PFSK-1 (cell line): ENCODE data around the gene EDDM13.

Experiments
- FOXP2 ChIP-seq: optimal IDR thresholded peaks from 2 replicates; pipeline ENCODE3; 2011; ENCODE audit warnings: borderline replicate concordance, control low read depth, inconsistent platforms; ENCODE audit not compliant: insufficient read depth; ENCODE audit errors: extremely low read length, extremely low read depth
- POLR2AphosphoS5 ChIP-seq: IDR thresholded peaks from 2 replicates; pipeline ENCODE4 v1.6.1; 2012; ENCODE audit warnings: low read depth, mild to moderate bottlenecking, control low read depth, low read length, moderate library complexity
- SIN3A ChIP-seq: IDR thresholded peaks from 2 replicates; pipeline ENCODE4 v1.6.1; 2012; ENCODE audit warnings: mild to moderate bottlenecking, low read length, moderate library complexity, borderline replicate concordance; ENCODE audit not compliant: insufficient read depth
- TAF1 ChIP-seq: IDR thresholded peaks from 2 replicates; pipeline ENCODE4 v1.6.1; 2012; ENCODE audit warnings: low read length, control low read depth, borderline replicate concordance; ENCODE audit not compliant: insufficient read depth
- TF ChIP-seq, protein P1 (sequence below), 2 experiments: IDR thresholded peaks; 2 replicates each; pipeline versions ENCODE4 v1.6.1 to v1.8.0; 2011 to 2012; ENCODE audit warnings: low read depth in 2 of 2, low read length in 2 of 2, control low read depth in 1 of 2, inconsistent platforms in 1 of 2, mild to moderate bottlenecking in 1 of 2, moderate library complexity in 1 of 2; ENCODE audit not compliant: insufficient read depth in 1 of 2

Gene EDDM13

GRCh38 chr19:56304243-56304642 is 31.7 kb downstream of the EDDM13 start:
- TF ChIP-seq POLR2AphosphoS5 = no peak
- no peak for TF ChIP-seq FOXP2
- TF ChIP-seq TAF1 = no peak
- no peak for TF ChIP-seq SIN3A
- TF ChIP-seq, protein P1, sequence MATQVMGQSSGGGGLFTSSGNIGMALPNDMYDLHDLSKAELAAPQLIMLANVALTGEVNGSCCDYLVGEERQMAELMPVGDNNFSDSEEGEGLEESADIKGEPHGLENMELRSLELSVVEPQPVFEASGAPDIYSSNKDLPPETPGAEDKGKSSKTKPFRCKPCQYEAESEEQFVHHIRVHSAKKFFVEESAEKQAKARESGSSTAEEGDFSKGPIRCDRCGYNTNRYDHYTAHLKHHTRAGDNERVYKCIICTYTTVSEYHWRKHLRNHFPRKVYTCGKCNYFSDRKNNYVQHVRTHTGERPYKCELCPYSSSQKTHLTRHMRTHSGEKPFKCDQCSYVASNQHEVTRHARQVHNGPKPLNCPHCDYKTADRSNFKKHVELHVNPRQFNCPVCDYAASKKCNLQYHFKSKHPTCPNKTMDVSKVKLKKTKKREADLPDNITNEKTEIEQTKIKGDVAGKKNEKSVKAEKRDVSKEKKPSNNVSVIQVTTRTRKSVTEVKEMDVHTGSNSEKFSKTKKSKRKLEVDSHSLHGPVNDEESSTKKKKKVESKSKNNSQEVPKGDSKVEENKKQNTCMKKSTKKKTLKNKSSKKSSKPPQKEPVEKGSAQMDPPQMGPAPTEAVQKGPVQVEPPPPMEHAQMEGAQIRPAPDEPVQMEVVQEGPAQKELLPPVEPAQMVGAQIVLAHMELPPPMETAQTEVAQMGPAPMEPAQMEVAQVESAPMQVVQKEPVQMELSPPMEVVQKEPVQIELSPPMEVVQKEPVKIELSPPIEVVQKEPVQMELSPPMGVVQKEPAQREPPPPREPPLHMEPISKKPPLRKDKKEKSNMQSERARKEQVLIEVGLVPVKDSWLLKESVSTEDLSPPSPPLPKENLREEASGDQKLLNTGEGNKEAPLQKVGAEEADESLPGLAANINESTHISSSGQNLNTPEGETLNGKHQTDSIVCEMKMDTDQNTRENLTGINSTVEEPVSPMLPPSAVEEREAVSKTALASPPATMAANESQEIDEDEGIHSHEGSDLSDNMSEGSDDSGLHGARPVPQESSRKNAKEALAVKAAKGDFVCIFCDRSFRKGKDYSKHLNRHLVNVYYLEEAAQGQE (IDR thresholded peaks at IDR 0.05; ENCODE audit: insufficient read depth in 1 of 2, low read depth in 2 of 2, low read length in 2 of 2) = no peak

- TF ChIP-seq SIN3A (no peak), FOXP2 (no peak), POLR2AphosphoS5 (no peak), TAF1 (no peak)
Observed at GRCh38 chr19:56306016-56306415, 33.5 kb downstream of the EDDM13 start.

DNA sequence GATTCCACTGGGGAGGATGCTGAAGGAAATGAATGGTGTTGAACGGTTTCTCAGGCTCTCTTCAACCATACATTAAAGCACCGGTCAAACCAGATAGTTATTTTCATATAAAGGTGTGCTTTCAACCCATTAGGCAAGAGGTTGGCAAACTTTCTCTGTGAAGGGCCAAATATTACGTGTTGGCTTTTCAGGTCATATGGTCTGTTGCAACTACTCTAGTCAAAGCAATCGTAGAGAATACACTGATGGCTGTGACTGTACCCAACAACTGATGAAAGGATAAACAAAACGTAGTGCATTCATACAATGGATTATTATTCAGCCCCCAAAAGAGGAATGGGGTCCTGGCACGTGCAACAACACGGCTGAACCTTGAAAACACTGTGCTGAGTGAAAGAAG is 36.2 kb downstream of the EDDM13 start:
- TF ChIP-seq SIN3A (no peak), TAF1 (no peak), FOXP2 (no peak), POLR2AphosphoS5 (no peak)
- TF ChIP-seq, protein P1 (IDR thresholded peaks at IDR 0.05; ENCODE audit: insufficient read depth in 1 of 2, low read depth in 2 of 2, low read length in 2 of 2) = no peak

DNA sequence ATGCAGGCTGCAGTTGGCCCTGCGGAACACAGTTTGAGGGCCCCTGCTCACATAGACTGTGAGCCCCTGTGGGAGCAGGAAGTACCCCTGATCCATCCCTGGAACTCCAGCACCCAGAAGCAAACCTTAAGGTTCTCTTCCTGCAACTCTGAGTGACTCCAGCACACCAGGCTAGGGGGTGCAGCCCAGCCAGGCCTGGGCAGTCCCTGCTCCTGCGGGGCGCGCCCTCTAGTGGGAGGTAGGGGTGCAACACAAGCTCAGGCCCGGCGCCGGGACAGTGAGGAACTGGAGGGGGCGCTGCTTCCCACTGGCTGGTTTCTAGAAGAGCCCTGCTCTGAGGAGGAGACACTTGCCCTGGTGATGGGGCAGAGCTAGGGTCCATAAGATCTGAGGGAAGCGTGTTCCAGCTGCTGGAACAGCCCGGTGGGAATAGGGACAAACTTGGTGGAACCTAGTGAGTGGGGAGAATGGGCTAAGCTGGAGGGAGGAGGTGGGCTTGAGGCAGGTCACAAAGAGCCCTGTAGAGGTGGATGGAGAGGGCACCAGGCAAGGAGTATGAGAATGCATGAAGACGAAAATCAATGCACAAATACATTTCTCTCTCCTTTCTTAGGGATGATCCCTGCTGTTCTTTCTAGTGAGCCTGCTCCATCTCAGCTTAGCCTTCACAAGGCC is 37.1 kb downstream of the EDDM13 start:
- TF ChIP-seq FOXP2 = no peak
- no peak for TF ChIP-seq TAF1
- TF ChIP-seq SIN3A = no peak
- TF ChIP-seq, protein P1 (IDR thresholded peaks at IDR 0.05; ENCODE audit: insufficient read depth in 1 of 2, low read depth in 2 of 2, low read length in 2 of 2) = no peak
- TF ChIP-seq POLR2AphosphoS5 = no peak

DNA sequence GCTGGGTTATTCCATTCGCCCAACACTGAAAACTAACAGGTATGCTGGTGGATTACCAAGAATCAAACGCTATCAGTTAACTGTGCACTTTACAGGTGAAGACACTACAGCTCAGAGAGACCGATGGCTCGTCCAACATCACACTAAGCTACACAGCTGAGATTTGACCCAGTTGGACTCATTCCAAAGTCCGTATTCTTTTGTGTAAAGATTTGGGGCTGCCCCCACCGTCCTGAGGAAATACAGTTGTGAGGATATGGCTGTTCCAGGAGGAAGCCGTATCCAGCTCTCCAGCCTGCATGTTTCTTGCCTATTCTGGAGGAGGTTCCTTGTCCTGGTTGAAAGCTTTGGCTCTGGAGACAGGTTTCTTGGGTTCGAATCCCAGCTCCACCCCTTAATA is 37.9 kb downstream of the EDDM13 start:
- TF ChIP-seq FOXP2 (no peak), POLR2AphosphoS5 (no peak), TAF1 (no peak), SIN3A (no peak)
- TF ChIP-seq, protein P1 (IDR thresholded peaks at IDR 0.05; ENCODE audit: insufficient read depth in 1 of 2, low read depth in 2 of 2, low read length in 2 of 2) = no peak
